Measurements from ENCODE around the gene CA10.

- TF ChIP-seq POLR2A (IDR thresholded peaks at IDR 0.05) = no peak
- TF ChIP-seq, protein P1, sequence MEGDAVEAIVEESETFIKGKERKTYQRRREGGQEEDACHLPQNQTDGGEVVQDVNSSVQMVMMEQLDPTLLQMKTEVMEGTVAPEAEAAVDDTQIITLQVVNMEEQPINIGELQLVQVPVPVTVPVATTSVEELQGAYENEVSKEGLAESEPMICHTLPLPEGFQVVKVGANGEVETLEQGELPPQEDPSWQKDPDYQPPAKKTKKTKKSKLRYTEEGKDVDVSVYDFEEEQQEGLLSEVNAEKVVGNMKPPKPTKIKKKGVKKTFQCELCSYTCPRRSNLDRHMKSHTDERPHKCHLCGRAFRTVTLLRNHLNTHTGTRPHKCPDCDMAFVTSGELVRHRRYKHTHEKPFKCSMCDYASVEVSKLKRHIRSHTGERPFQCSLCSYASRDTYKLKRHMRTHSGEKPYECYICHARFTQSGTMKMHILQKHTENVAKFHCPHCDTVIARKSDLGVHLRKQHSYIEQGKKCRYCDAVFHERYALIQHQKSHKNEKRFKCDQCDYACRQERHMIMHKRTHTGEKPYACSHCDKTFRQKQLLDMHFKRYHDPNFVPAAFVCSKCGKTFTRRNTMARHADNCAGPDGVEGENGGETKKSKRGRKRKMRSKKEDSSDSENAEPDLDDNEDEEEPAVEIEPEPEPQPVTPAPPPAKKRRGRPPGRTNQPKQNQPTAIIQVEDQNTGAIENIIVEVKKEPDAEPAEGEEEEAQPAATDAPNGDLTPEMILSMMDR (IDR thresholded peaks at IDR 0.05) = no peak
These were observed 128.5 kb downstream of the CA10 start for GRCh38 chr17:52030052-52030451.

Measured in sigmoid colon (tissue), 3 donors.